Mucosa of stomach (tissue), 1 donor: ENCODE results near the gene LONP1.

ENCODE experiments used
- H3K27me3 ChIP-seq: one replicate; pipeline ENCODE4 v1.7.0; 2013; ENCODE audit warnings: mild to moderate bottlenecking, low read length; ENCODE audit not compliant: control insufficient read depth, insufficient read depth
- H3K36me3 ChIP-seq: one replicate; pipeline ENCODE4 v1.7.0; 2013; ENCODE audit warnings: low read length; ENCODE audit not compliant: control insufficient read depth, insufficient read depth
- H3K4me1 ChIP-seq: one replicate; pipeline ENCODE4 v1.7.0; 2013; ENCODE audit warnings: mild to moderate bottlenecking, low read length; ENCODE audit not compliant: control insufficient read depth, insufficient read depth
- H3K4me3 ChIP-seq: one replicate; pipeline ENCODE4 v1.7.0; 2013; ENCODE audit warnings: low read length
- H3K9ac ChIP-seq: one replicate; pipeline ENCODE4 v1.7.0; 2013; ENCODE audit warnings: mild to moderate bottlenecking, low read length, moderate library complexity
- H3K9me3 ChIP-seq: one replicate; pipeline ENCODE4 v1.7.0; 2013; ENCODE audit warnings: mild to moderate bottlenecking, low read length, moderate library complexity; ENCODE audit not compliant: control insufficient read depth
- donor health status: Pancreatic carcinoma.

Gene LONP1

GRCh38 chr19:5665781-5666513 lies 54.0 kb downstream of the LONP1 start:
- Histone ChIP-seq H3K9me3 (no peaks in the 10 kb centered on the region), H3K9ac (no peak overlapping the region), H3K36me3 (peaks cover 16% of the 10 kb centered on the region), H3K27me3 (no peaks in the 10 kb centered on the region), H3K4me3 (no peak overlapping the region), H3K4me1 (no peaks in the 10 kb centered on the region)

DNA sequence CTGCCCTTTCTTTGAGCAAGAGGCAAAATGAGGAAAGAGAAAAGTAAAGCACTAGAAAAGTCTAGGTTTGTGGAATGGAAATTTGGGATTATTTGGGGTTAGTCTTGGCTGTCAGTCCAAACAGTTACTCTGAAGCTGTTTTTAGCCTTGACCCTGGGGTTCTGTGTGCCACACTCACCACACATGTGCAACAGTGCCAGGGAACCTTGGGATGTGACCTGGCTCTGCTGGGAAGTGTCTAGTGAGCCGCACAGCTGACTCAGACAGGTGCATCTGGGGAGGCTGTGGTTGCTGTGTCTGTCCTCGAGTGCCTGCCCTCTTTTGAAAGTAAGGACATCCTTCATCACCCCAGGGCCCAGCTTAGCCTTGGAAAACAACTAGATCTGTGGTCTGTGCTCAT lies 55.4 kb downstream of the LONP1 start:
- Histone ChIP-seq H3K9ac (no peak overlapping the region), H3K9me3 (no peaks in the 10 kb centered on the region), H3K27me3 (no peaks in the 10 kb centered on the region), H3K36me3 (peaks cover 16% of the 10 kb centered on the region), H3K4me1 (no peaks in the 10 kb centered on the region), H3K4me3 (no peak overlapping the region)

DNA sequence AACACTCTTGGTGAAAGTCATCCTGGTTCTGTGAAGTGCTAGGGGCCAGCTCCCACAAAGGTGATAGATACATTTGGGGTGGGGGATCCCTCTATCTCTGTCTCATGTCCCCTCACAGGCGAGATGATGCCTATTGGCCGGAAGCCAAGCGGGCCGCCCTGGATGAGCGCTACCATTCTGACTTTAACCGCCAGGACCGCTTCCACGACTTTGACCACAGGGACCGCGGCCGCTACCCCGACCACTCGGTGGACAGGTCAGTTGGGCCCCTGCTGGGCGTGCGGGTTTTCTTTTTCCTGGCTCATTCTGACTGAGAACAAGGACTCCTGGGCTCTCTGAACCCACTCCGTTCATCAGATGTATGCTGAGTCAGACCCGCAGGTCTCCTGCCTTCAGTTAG lies 56.0 kb downstream of the LONP1 start:
- H3K9ac ChIP-seq = no peak overlapping the region
- H3K4me1 ChIP-seq = no peaks in the 10 kb centered on the region
- no peak overlapping the region for H3K4me3 ChIP-seq
- peaks cover 16% of the 10 kb centered on the region for H3K36me3 ChIP-seq
- no peaks in the 10 kb centered on the region for H3K9me3 ChIP-seq
- no peaks in the 10 kb centered on the region for H3K27me3 ChIP-seq

- Histone ChIP-seq H3K9ac (no peak overlapping the region), H3K27me3 (no peaks in the 10 kb centered on the region), H3K36me3 (peaks cover 16% of the 10 kb centered on the region), H3K4me3 (no peak overlapping the region), H3K4me1 (no peaks in the 10 kb centered on the region), H3K9me3 (no peaks in the 10 kb centered on the region)
These were observed 58.5 kb downstream of the LONP1 start for GRCh38 chr19:5661483-5661882.

- no peaks in the 10 kb centered on the region for H3K4me1 ChIP-seq
- no peak overlapping the region for H3K4me3 ChIP-seq
- H3K27me3 ChIP-seq = no peaks in the 10 kb centered on the region
- H3K9me3 ChIP-seq = no peaks in the 10 kb centered on the region
- H3K36me3 ChIP-seq = peaks cover 17% of the 10 kb centered on the region
- H3K9ac ChIP-seq = no peak overlapping the region
These were observed 64.5 kb downstream of the LONP1 start for GRCh38 chr19:5655412-5655811.

GRCh38 chr19:5654931-5655330 lies 65.0 kb downstream of the LONP1 start:
- no peak overlapping the region for H3K9ac ChIP-seq
- no peak overlapping the region for H3K4me3 ChIP-seq
- H3K36me3 ChIP-seq = peaks cover 17% of the 10 kb centered on the region
- no peaks in the 10 kb centered on the region for H3K9me3 ChIP-seq
- H3K4me1 ChIP-seq = no peaks in the 10 kb centered on the region
- no peaks in the 10 kb centered on the region for H3K27me3 ChIP-seq

GRCh38 chr19:5652261-5652660 lies 67.7 kb downstream of the LONP1 start:
- Histone ChIP-seq H3K9ac (no peak overlapping the region), H3K27me3 (no peaks in the 10 kb centered on the region), H3K4me3 (no peak overlapping the region), H3K9me3 (no peaks in the 10 kb centered on the region), H3K4me1 (no peaks in the 10 kb centered on the region), H3K36me3 (peaks cover 22% of the 10 kb centered on the region)

DNA sequence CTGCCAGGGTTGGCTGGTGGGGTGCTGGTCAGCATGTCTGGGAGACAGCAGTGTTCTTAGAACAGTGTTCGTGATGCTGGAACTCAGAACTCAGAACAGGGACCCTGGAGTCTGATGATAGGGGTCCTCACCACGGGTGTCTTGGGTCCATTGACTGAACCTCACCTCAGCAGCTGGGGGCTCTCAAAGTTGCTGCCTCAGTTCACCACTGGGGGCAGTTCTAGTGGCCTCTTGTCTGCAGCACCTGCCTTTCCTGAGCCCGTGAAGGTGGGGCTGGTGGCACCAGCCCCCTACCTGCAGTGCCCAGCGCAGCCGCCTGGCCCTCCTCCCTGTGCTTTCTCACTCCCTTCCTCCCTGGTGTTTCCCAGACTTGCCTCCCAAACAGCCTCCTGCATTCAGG lies 68.6 kb downstream of the LONP1 start:
- H3K4me1 ChIP-seq = no peaks in the 10 kb centered on the region
- peaks cover 28% of the 10 kb centered on the region for H3K36me3 ChIP-seq
- no peak overlapping the region for H3K9ac ChIP-seq
- H3K4me3 ChIP-seq = no peak overlapping the region
- H3K27me3 ChIP-seq = no peaks in the 10 kb centered on the region
- no peaks in the 10 kb centered on the region for H3K9me3 ChIP-seq

GRCh38 chr19:5648464-5648863 lies 71.5 kb downstream of the LONP1 start:
- no peak overlapping the region for H3K9ac ChIP-seq
- no peaks in the 10 kb centered on the region for H3K4me1 ChIP-seq
- H3K36me3 ChIP-seq = peaks cover 25% of the 10 kb centered on the region
- H3K9me3 ChIP-seq = no peaks in the 10 kb centered on the region
- H3K27me3 ChIP-seq = no peaks in the 10 kb centered on the region
- H3K4me3 ChIP-seq = no peak overlapping the region

GRCh38 chr19:5646703-5647102 lies 73.2 kb downstream of the LONP1 start:
- H3K9me3 ChIP-seq = no peaks in the 10 kb centered on the region
- H3K36me3 ChIP-seq = peaks cover 23% of the 10 kb centered on the region
- H3K27me3 ChIP-seq = no peaks in the 10 kb centered on the region
- H3K4me1 ChIP-seq = no peaks in the 10 kb centered on the region
- no peak overlapping the region for H3K4me3 ChIP-seq
- H3K9ac ChIP-seq = no peak overlapping the region

- no peak overlapping the region for H3K4me3 ChIP-seq
- H3K36me3 ChIP-seq = peaks cover 16% of the 10 kb centered on the region
- no peaks in the 10 kb centered on the region for H3K27me3 ChIP-seq
- H3K9ac ChIP-seq = no peak overlapping the region
- H3K4me1 ChIP-seq = no peaks in the 10 kb centered on the region
- no peaks in the 10 kb centered on the region for H3K9me3 ChIP-seq
These were observed 74.5 kb downstream of the LONP1 start for GRCh38 chr19:5645409-5645808.

- H3K4me1 ChIP-seq = no peaks in the 10 kb centered on the region
- no peaks in the 10 kb centered on the region for H3K27me3 ChIP-seq
- no peak overlapping the region for H3K4me3 ChIP-seq
- peaks cover 16% of the 10 kb centered on the region for H3K36me3 ChIP-seq
- no peak overlapping the region for H3K9ac ChIP-seq
- no peaks in the 10 kb centered on the region for H3K9me3 ChIP-seq
These were observed 75.9 kb downstream of the LONP1 start for GRCh38 chr19:5644037-5644436.

GRCh38 chr19:5643060-5643459 lies 76.9 kb downstream of the LONP1 start:
- Histone ChIP-seq H3K9me3 (no peaks in the 10 kb centered on the region), H3K36me3 (peaks cover 16% of the 10 kb centered on the region), H3K9ac (no peak overlapping the region), H3K4me3 (no peak overlapping the region), H3K4me1 (no peaks in the 10 kb centered on the region), H3K27me3 (no peaks in the 10 kb centered on the region)
